ENCODE results near the gene CCDC9B.

GRCh38 chr15:40285554-40286011 lies 55.2 kb downstream of the CCDC9B start:
- TF ChIP-seq ATF3 (CRISPR knock-in tag; conservative IDR thresholded peaks at IDR 0.05): no peak
- no peak for TF ChIP-seq CTCF (IDR thresholded peaks at IDR 0.05)
- TF ChIP-seq FOXK1 (CRISPR knock-in tag; IDR thresholded peaks at IDR 0.05): no peak
- TF ChIP-seq ZBTB43 (CRISPR knock-in tag; IDR thresholded peaks at IDR 0.05): no peak
- no peak for TF ChIP-seq RELA (CRISPR knock-in tag; IDR thresholded peaks at IDR 0.05; ENCODE audit: borderline replicate concordance)
- TF ChIP-seq CREM (CRISPR knock-in tag; IDR thresholded peaks at IDR 0.05): no peak
- TF ChIP-seq ATF1 (CRISPR knock-in tag; IDR thresholded peaks at IDR 0.05): no peak

Measured in WTC11 (cell line).